ENCODE measurements around the gene FAM151B. TPM values are rescaled to one million over a fixed set of nuclear protein-coding genes. Genes with fewer than 3 reads are reported as not detected.

Gene FAM151B
- total RNA-seq, 1 donor from 2014 or later: not detected

DNA sequence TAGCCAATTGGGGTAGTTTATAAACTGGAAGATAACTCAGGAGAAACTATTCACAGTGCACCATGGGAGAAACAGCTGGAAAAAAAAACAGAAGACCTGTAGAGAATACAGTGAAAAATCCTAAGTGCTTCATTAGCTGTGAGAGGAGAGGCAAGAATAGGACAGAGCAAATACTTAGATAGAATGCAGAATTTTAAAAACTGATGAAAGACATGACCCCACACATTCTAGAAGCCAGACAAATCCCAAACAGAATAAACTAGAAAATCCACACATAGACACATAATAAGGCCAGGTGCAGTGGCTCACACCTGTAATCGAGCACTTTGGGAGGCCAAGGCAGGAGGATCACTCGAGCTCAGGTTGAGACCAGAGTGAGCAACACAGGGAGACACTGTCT lies 7.5 kb upstream of the FAM151B start:
- Histone ChIP-seq H3K27me3 (no peaks in the 10 kb centered on the region), H3K9me3 (peaks cover 3 to 34% of the 10 kb centered on the region in 2 donors), H3K27ac (no peak overlapping the region), H3K4me3 (no peak overlapping the region), H3K4me1 (no peaks in the 10 kb centered on the region), H3K36me3 (peaks cover 18 to 46% of the 10 kb centered on the region in 2 donors)
- TF ChIP-seq, protein P1, sequence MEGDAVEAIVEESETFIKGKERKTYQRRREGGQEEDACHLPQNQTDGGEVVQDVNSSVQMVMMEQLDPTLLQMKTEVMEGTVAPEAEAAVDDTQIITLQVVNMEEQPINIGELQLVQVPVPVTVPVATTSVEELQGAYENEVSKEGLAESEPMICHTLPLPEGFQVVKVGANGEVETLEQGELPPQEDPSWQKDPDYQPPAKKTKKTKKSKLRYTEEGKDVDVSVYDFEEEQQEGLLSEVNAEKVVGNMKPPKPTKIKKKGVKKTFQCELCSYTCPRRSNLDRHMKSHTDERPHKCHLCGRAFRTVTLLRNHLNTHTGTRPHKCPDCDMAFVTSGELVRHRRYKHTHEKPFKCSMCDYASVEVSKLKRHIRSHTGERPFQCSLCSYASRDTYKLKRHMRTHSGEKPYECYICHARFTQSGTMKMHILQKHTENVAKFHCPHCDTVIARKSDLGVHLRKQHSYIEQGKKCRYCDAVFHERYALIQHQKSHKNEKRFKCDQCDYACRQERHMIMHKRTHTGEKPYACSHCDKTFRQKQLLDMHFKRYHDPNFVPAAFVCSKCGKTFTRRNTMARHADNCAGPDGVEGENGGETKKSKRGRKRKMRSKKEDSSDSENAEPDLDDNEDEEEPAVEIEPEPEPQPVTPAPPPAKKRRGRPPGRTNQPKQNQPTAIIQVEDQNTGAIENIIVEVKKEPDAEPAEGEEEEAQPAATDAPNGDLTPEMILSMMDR (IDR thresholded peaks at IDR 0.05): no peak
- DNase-seq (ENCODE audit: low spot score in 2 of 2): no peak
- intact Hi-C loops (cut with DNase I): no loop called here

GRCh38 chr5:80481019-80481893 lies 6.6 kb upstream of the FAM151B start:
- no peak overlapping the region for H3K27ac ChIP-seq
- peaks cover 9 to 38% of the 10 kb centered on the region in 2 donors for H3K36me3 ChIP-seq
- intact Hi-C loops (cut with DNase I): no loop called here
- H3K4me3 ChIP-seq: no peak overlapping the region
- DNase-seq (ENCODE audit: low spot score in 2 of 2): no peak
- H3K27me3 ChIP-seq: no peaks in the 10 kb centered on the region
- TF ChIP-seq, protein P1 (IDR thresholded peaks at IDR 0.05): peak in 1 of 3 experiments; percentile 27
- peaks cover 3 to 34% of the 10 kb centered on the region in 2 donors for H3K9me3 ChIP-seq
- H3K4me1 ChIP-seq: no peaks in the 10 kb centered on the region

DNA sequence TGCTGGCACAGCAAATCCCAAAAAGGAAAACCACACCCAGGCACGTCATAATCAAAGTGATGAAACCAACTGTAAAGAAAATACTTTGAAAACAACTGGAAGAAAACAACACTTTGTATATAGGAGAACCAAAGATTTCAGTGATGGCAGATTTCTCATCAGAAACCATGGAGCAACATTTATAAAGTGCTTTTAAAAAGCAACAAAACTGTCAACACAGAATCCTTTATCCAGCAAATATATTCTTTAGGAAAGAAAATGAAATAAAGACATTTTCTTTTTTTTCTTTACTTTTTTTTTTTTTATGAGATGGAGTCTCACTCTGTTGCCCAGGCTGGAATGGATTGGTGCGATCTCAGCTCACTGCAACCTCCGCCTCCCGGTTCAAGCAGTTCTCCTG lies 5.3 kb upstream of the FAM151B start:
- Histone ChIP-seq H3K36me3 (peaks cover 5 to 37% of the 10 kb centered on the region in 2 donors), H3K4me1 (no peaks in the 10 kb centered on the region), H3K9me3 (peaks cover 3 to 34% of the 10 kb centered on the region in 2 donors), H3K4me3 (no peak overlapping the region), H3K27ac (no peak overlapping the region), H3K27me3 (no peaks in the 10 kb centered on the region)
- intact Hi-C loops (cut with DNase I): no loop called here
- TF ChIP-seq, protein P1 (IDR thresholded peaks at IDR 0.05): no peak
- DNase-seq (ENCODE audit: low spot score in 2 of 2): no peak

GRCh38 chr5:80483636-80484232 lies 4.2 kb upstream of the FAM151B start:
- TF ChIP-seq, protein P1 (IDR thresholded peaks at IDR 0.05): no peak
- Histone ChIP-seq H3K4me1 (no peaks in the 10 kb centered on the region), H3K36me3 (peaks cover 5 to 32% of the 10 kb centered on the region in 2 donors), H3K4me3 (no peak overlapping the region), H3K27ac (no peak overlapping the region), H3K9me3 (peaks cover 3 to 34% of the 10 kb centered on the region in 2 donors), H3K27me3 (no peaks in the 10 kb centered on the region)
- no peak for DNase-seq (ENCODE audit: low spot score in 2 of 2)
- intact Hi-C loops (cut with DNase I): no loop called here

DNA sequence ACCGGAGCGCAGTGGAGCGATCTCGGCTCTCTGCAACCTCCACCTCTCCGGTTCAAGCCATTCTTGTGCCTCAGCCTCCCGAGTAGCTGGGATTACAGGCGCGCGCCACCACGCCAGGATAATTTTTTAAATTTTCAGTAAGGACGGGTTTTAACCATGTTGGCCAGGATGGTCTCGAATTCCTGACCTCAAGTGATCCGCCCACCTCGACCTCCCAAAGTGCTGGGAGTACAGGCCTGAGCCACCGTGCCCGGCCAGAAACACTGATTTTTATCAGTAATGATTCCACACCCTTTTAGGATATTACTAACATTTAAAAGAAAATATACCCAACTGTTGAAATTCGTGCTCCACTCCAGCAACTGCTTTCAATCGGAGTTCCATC lies 464 bp upstream of the FAM151B start:
- Histone ChIP-seq H3K9me3 (peaks cover 3 to 16% of the 10 kb centered on the region in 2 donors), H3K4me3 (peak overlapping the region; percentile 67 to 74), H3K4me1 (no peaks in the 10 kb centered on the region), H3K27me3 (no peaks in the 10 kb centered on the region), H3K27ac (peak overlapping the region; percentile 70 to 76), H3K36me3 (peaks cover 0 to 14% of the 10 kb centered on the region in 2 donors)
- DNase-seq (ENCODE audit: low spot score in 2 of 2): no peak
- intact Hi-C loops (cut with DNase I): loop anchor here (5.0 kb wide), 3 partner anchors 80 to 185 kb away; partner anchors contain the start of gene ZFYVE16
- TF ChIP-seq, protein P1 (IDR thresholded peaks at IDR 0.05): no peak

All from ascending aorta (tissue), 2 donors.